SK-N-SH (cell line): Measurements from ENCODE around the gene VSIG10L2. TPM values are rescaled to one million over a fixed set of nuclear protein-coding genes. Genes with fewer than 3 reads are reported as not detected.

Source experiments
- CTCF ChIA-PET: fragments of 300-600, 350-600 bp; formaldehyde crosslinking; extraction: SDS; loops from one replicate; lab custom pipeline; 2021; lab: Yijun Ruan, JAX
- POLR2A ChIA-PET: fragments of 350-600 bp; sonication (Branson Sonifier 250); formaldehyde crosslinking; extraction: SDS; loops from one replicate; lab custom pipeline; 2020; ENCODE audit warnings: antibody characterized with exemption, inconsistent platforms; lab: Yijun Ruan, JAX
- DNase-seq: peaks from one replicate; pipeline ENCODE4 v3.0.0; 2012
- H2AFZ ChIP-seq: fragments of 200-600 bp; sonication (generic); 2 replicates; pipeline ENCODE4 v1.8.1; 2016; ENCODE audit warnings: antibody characterized with exemption, mild to moderate bottlenecking, low read depth
- H3F3A ChIP-seq: fragments of 200-600 bp; sonication (generic); replicated peaks from 2 replicates; pipeline ENCODE3; 2016; ENCODE audit warnings: antibody characterized with exemption, mild to moderate bottlenecking; ENCODE audit not compliant: insufficient read depth
- H3K27ac ChIP-seq, 2 experiments: fragments of 200-500 bp in 1 of 2; fragments of 200-600 bp in 1 of 2; sonication (Bioruptor generic) in 1 of 2; sonication (generic), shearing (Covaris generic) in 1 of 2; 2 replicates each; pipeline versions ENCODE4 v1.5.1 to v1.6.1; 2014 to 2016; ENCODE audit warnings: low read depth in 2 of 2, inconsistent platforms in 1 of 2, low read length in 1 of 2, mild to moderate bottlenecking in 1 of 2, mixed read lengths in 1 of 2
- H3K27me3 ChIP-seq: fragments of 200-600 bp; sonication (generic), shearing (Covaris generic); 2 replicates; pipeline ENCODE4 v1.6.1; 2016; ENCODE audit warnings: mixed run types; ENCODE audit not compliant: insufficient read depth
- H3K36me3 ChIP-seq, 2 experiments: fragments of 200-500 bp in 1 of 2; fragments of 200-600 bp in 1 of 2; sonication (Bioruptor generic) in 1 of 2; sonication (generic) in 1 of 2; replicated peaks in 1 of 2; 2 replicates each; pipeline versions ENCODE3 to v1.5.1; 2014 to 2016; ENCODE audit warnings: low read length in 1 of 2, mild to moderate bottlenecking in 1 of 2; ENCODE audit not compliant: insufficient read depth in 2 of 2, control insufficient read depth in 1 of 2
- H3K4me1 ChIP-seq, 2 experiments: fragments of 200-500 bp in 1 of 2; fragments of 200-600 bp in 1 of 2; sonication (Bioruptor generic) in 1 of 2; sonication (generic), shearing (Covaris generic) in 1 of 2; 2 replicates each; pipeline versions ENCODE4 v1.5.1 to v1.6.1; 2014 to 2016; ENCODE audit warnings: low read depth in 1 of 2, low read length in 1 of 2, mixed run types in 1 of 2; ENCODE audit not compliant: insufficient read depth in 2 of 2, control insufficient read depth in 1 of 2
- H3K4me2 ChIP-seq: fragments of 200-600 bp; sonication (generic), shearing (Covaris generic); 2 replicates; pipeline ENCODE4 v1.6.1; 2017; ENCODE audit warnings: mixed run types
- H3K4me3 ChIP-seq, 2 experiments: fragments of 200-500 bp in 1 of 2; fragments of 200-600 bp in 1 of 2; sonication (Bioruptor generic) in 1 of 2; sonication (generic), shearing (Covaris generic) in 1 of 2; 2 replicates each; pipeline versions ENCODE4 v1.5.1 to v1.8.1; 2014 to 2016; ENCODE audit warnings: low read depth in 2 of 2, inconsistent platforms in 1 of 2, low read length in 1 of 2, mild to moderate bottlenecking in 1 of 2, mixed read lengths in 1 of 2, moderate library complexity in 1 of 2
- H3K79me2 ChIP-seq: fragments of 200-600 bp; sonication (generic); 2 replicates; pipeline ENCODE4 v1.8.1; 2017; ENCODE audit warnings: mild to moderate bottlenecking; ENCODE audit not compliant: insufficient read depth
- H3K9ac ChIP-seq: fragments of 200-600 bp; sonication (generic); 2 replicates; pipeline ENCODE4 v1.6.1; 2017; ENCODE audit warnings: mixed run types
- H3K9me2 ChIP-seq: fragments of 200-600 bp; sonication (generic); 2 replicates; pipeline ENCODE4 v1.6.1; 2017; ENCODE audit warnings: mixed run types
- H3K9me3 ChIP-seq: fragments of 200-600 bp; sonication (generic); 2 replicates; pipeline ENCODE4 v1.6.1; 2017; ENCODE audit warnings: mixed run types, mild to moderate bottlenecking, moderate library complexity
- H4K20me1 ChIP-seq: fragments of 200-600 bp; sonication (generic); 2 replicates; pipeline ENCODE4 v1.6.1; 2017; ENCODE audit warnings: mild to moderate bottlenecking, mixed run types; ENCODE audit not compliant: insufficient read depth
- CHD2 ChIP-seq: fragments of 150-350 bp; IDR thresholded peaks from 2 replicates; pipeline ENCODE4 v1.6.1; 2018; ENCODE audit warnings: low read length; ENCODE audit not compliant: partially characterized antibody
- ELF1 ChIP-seq: IDR thresholded peaks from 2 replicates; pipeline ENCODE4 v1.4.0; 2012
- EP300 ChIP-seq, 2 experiments: IDR thresholded peaks; 2 replicates each; pipeline versions ENCODE4 v1.4.0 to v1.6.1; 2012; ENCODE audit warnings: borderline replicate concordance in 1 of 2, low read depth in 1 of 2, low read length in 1 of 2
- EZH2phosphoT487 ChIP-seq: fragments of 200-600 bp; sonication (generic); IDR thresholded peaks from 2 replicates; pipeline ENCODE4 v1.6.1; 2017; ENCODE audit warnings: low read depth, mixed run types, mild to moderate bottlenecking, antibody characterized with exemption, moderate library complexity, borderline replicate concordance
- FOSL2 ChIP-seq: IDR thresholded peaks from 2 replicates; pipeline ENCODE4 v1.4.0; 2012; ENCODE audit warnings: low read depth, mild to moderate bottlenecking, moderate library complexity, borderline replicate concordance
- FOXM1 ChIP-seq: IDR thresholded peaks from 2 replicates; pipeline ENCODE4 v1.4.0; 2012; ENCODE audit warnings: low read depth, mild to moderate bottlenecking
- GATA2 ChIP-seq: sonication (generic); formaldehyde crosslinking; IDR thresholded peaks from 2 replicates; pipeline ENCODE4 v1.5.0; 2020; ENCODE audit warnings: mild to moderate bottlenecking, missing genetic modification reagents
- IRF3 ChIP-seq: fragments of 150-350 bp; IDR thresholded peaks from 2 replicates; pipeline ENCODE4 v1.6.1; 2016; ENCODE audit warnings: mild to moderate bottlenecking, low read depth, low read length
- JUND ChIP-seq: IDR thresholded peaks from 2 replicates; pipeline ENCODE4 v1.4.0; 2012
- MAX ChIP-seq: IDR thresholded peaks from 2 replicates; pipeline ENCODE4 v1.4.0; 2012; ENCODE audit warnings: low read depth
- MEF2A ChIP-seq: IDR thresholded peaks from 2 replicates; pipeline ENCODE4 v1.4.0; 2012; ENCODE audit warnings: low read depth, borderline replicate concordance
- NRF1 ChIP-seq: IDR thresholded peaks from 2 replicates; pipeline ENCODE4 v1.6.1; 2012; ENCODE audit warnings: low read depth, mild to moderate bottlenecking, low read length
- PBX3 ChIP-seq: IDR thresholded peaks from 2 replicates; pipeline ENCODE4; 2012
- RAD21 ChIP-seq: IDR thresholded peaks from 2 replicates; pipeline ENCODE4 v1.6.1; 2012; ENCODE audit warnings: mild to moderate bottlenecking, low read length
- RFX5 ChIP-seq: IDR thresholded peaks from 2 replicates; pipeline ENCODE4 v1.6.1; 2012; ENCODE audit warnings: mild to moderate bottlenecking, improper control_type of control experiment, low read length
- RXRA ChIP-seq: IDR thresholded peaks from 2 replicates; pipeline ENCODE4 v1.4.0; 2012; ENCODE audit warnings: low read depth, mild to moderate bottlenecking, borderline replicate concordance
- SIN3A ChIP-seq: IDR thresholded peaks from 2 replicates; pipeline ENCODE4 v1.6.1; 2012; ENCODE audit warnings: low read depth, mild to moderate bottlenecking, low read length, moderate library complexity, borderline replicate concordance
- SMC3 ChIP-seq: IDR thresholded peaks from 2 replicates; pipeline ENCODE4 v1.6.1; 2012; ENCODE audit warnings: low read depth, low read length, improper control_type of control experiment
- TCF12 ChIP-seq: IDR thresholded peaks from 2 replicates; pipeline ENCODE4 v1.4.0; 2012
- TEAD4 ChIP-seq: IDR thresholded peaks from 2 replicates; pipeline ENCODE4 v1.4.0; 2012; ENCODE audit warnings: mild to moderate bottlenecking, borderline replicate concordance; ENCODE audit not compliant: insufficient read depth
- USF1 ChIP-seq: IDR thresholded peaks from 2 replicates; pipeline ENCODE4 v1.4.0; 2012; ENCODE audit warnings: low read depth, borderline replicate concordance
- YY1 ChIP-seq: IDR thresholded peaks from 2 replicates; pipeline ENCODE4 v1.4.0; 2012; ENCODE audit warnings: low read depth, mild to moderate bottlenecking
- WGBS: methylation state at CpG from one replicate; pipeline ENCODE4 v1.1.6; 2017; ENCODE audit warnings: low lambda C conversion rate; 5-methylcytosine and 5-hydroxymethylcytosine counted together
- polyA plus RNA-seq, 3 experiments: library from polyadenylated mRNA; depleted of rRNA; stranded (reverse); fragments of >200 nt; gene quantifications; 2 replicates each; pipeline ENCODE4 v1.2.3, GENCODE V29; 2012

VSIG10L2 gene
- polyA plus RNA-seq, 1 of the 3 experiments (the other 2 are of a cell fraction), result 0.02 TPM

- H3K4me1 ChIP-seq, result peaks cover 0 to 22% of the 10 kb centered on the region in 2 experiments; a peak in 2 of 4 replicates
- H3K9ac ChIP-seq, result no peak overlapping the region
- CTCF ChIA-PET, result interaction anchor here (1.5 to 4.2 kb wide), 4 partner anchors 8 to 262 kb away, joined by 5 to 26 read pairs (median 12); no protein-coding TSS in a partner anchor
- H3K9me2 ChIP-seq, result no peaks in the 10 kb centered on the region
- no peak for DNase-seq
- H3K9me3 ChIP-seq, result no peaks in the 10 kb centered on the region
- H3K4me3 ChIP-seq, result no peak overlapping the region
- H3F3A ChIP-seq, result no peaks in the 10 kb centered on the region
- H3K4me2 ChIP-seq, result no peak overlapping the region
- 0 out of 2 replicates have a peak, but pooled peaks cover 6% of the 10 kb centered on the region for H3K27me3 ChIP-seq
- H3K36me3 ChIP-seq, result no peaks in the 10 kb centered on the region
- no peaks in the 10 kb centered on the region for H3K79me2 ChIP-seq
- H2AFZ ChIP-seq, result no peak overlapping the region
- POLR2A ChIA-PET, result no interaction called here
- H4K20me1 ChIP-seq, result no peaks in the 10 kb centered on the region
- no peak for TF ChIP-seq ELF1
- no peak for TF ChIP-seq SIN3A
- TF ChIP-seq EZH2phosphoT487, result no peak
- TF ChIP-seq IRF3, result no peak
- TF ChIP-seq RXRA, result no peak
- no peak for TF ChIP-seq TEAD4
- no peak for TF ChIP-seq NRF1
- no peak for TF ChIP-seq CHD2
- TF ChIP-seq USF1, result no peak
- no peak for TF ChIP-seq TCF12
- no peak for TF ChIP-seq JUND
- no peak for TF ChIP-seq GATA2 (CRISPR knock-in tag)
- whole genome bisulfite sequencing, result 72% methylated on average over 6 of the region's 6 CpGs
- no peak overlapping the region for H3K27ac ChIP-seq
These were observed 14.2 kb upstream of the VSIG10L2 start for GRCh38 chr11:125931668-125932067.

GRCh38 chr11:125932301-125932700 is 13.5 kb upstream of the VSIG10L2 start:
- H3K4me3 ChIP-seq, result no peak overlapping the region
- H3K4me2 ChIP-seq, result no peak overlapping the region
- H3K36me3 ChIP-seq, result no peaks in the 10 kb centered on the region
- ChIA-PET CTCF (interaction anchor here (1.1 to 4.2 kb wide), 5 partner anchors 9 to 262 kb away, joined by 3 to 26 read pairs (median 6); no protein-coding TSS in a partner anchor), POLR2A (no interaction called here)
- H3F3A ChIP-seq, result no peaks in the 10 kb centered on the region
- TF ChIP-seq SMC3 (no peak), FOXM1 (no peak), FOSL2 (no peak), YY1 (no peak), GATA2 (CRISPR knock-in tag) (no peak), TEAD4 (no peak), MEF2A (no peak), RXRA (no peak), NRF1 (no peak), RAD21 (no peak), TCF12 (no peak), RFX5 (no peak), USF1 (no peak), CHD2 (no peak), EP300 (IDR thresholded peaks at IDR 0.05; ENCODE audit: borderline replicate concordance in 1 of 2, low read depth in 1 of 2, low read length in 1 of 2) (no peak), PBX3 (no peak), MAX (no peak)
- H3K79me2 ChIP-seq, result no peaks in the 10 kb centered on the region
- H3K27ac ChIP-seq, result no peak overlapping the region
- no peaks in the 10 kb centered on the region for H3K9me2 ChIP-seq
- H3K9me3 ChIP-seq, result no peaks in the 10 kb centered on the region
- WGBS, result 100% methylated on average over 2 of the region's 9 CpGs
- no peak overlapping the region for H3K9ac ChIP-seq
- 0 out of 2 replicates have a peak, but pooled peaks cover 6% of the 10 kb centered on the region for H3K27me3 ChIP-seq
- H3K4me1 ChIP-seq, result peaks cover 0 to 20% of the 10 kb centered on the region in 2 experiments; a peak in 2 of 4 replicates
- DNase-seq, result no peak
- H2AFZ ChIP-seq, result no peak overlapping the region
- H4K20me1 ChIP-seq, result no peaks in the 10 kb centered on the region
